Endometrium (tissue), 2 donors: ENCODE data around the gene MT3.
"Not testable (repeated sequence)": the region's sequence is repeated elsewhere in the genome, so short reads cannot be mapped to it uniquely, and the experiment has no call there.

ENCODE experiments used
- FAIRE-seq: peaks from 2 replicates; lab custom pipeline; 2012; peaks lifted over from hg19 to GRCh38; lab: Jason Lieb, UNC
- donor health status: control.
- donor health status: control.

Gene MT3

GRCh38 chr16:56610017-56610608, 20.8 kb downstream of the MT3 start:
- FAIRE-seq: no peak

GRCh38 chr16:56610609-56611111, 21.3 kb downstream of the MT3 start:
- FAIRE-seq: no peak

- FAIRE-seq: no peak
Observed at GRCh38 chr16:56611281-56611833, 22.0 kb downstream of the MT3 start.

- FAIRE-seq: no peak
Observed at GRCh38 chr16:56613706-56614105, 24.4 kb downstream of the MT3 start.

GRCh38 chr16:56614549-56614991, 25.2 kb downstream of the MT3 start:
- no peak for FAIRE-seq

- no peak for FAIRE-seq
Observed at GRCh38 chr16:56615353-56615752, 26.0 kb downstream of the MT3 start.

- FAIRE-seq: no peak
Observed at GRCh38 chr16:56616608-56617211, 27.4 kb downstream of the MT3 start.

GRCh38 chr16:56617212-56618085, 28.1 kb downstream of the MT3 start:
- FAIRE-seq: no peak

- FAIRE-seq: no peak
Observed at GRCh38 chr16:56618138-56618537, 28.8 kb downstream of the MT3 start.

- no peak for FAIRE-seq
Observed at GRCh38 chr16:56620339-56620897, 31.1 kb downstream of the MT3 start.

GRCh38 chr16:56621665-56622445, 32.5 kb downstream of the MT3 start:
- not testable (repeated sequence) for FAIRE-seq

- not testable (repeated sequence) for FAIRE-seq
Observed at GRCh38 chr16:56623184-56623583, 33.9 kb downstream of the MT3 start.

- FAIRE-seq: no peak
Observed at GRCh38 chr16:56623637-56624036, 34.3 kb downstream of the MT3 start.

- FAIRE-seq: no peak
Observed at GRCh38 chr16:56625140-56625942, 36.0 kb downstream of the MT3 start, which contains the start of gene MT1E. MT1E (plus strand) TSS chr16:56625781; CDS start chr16:56625852, 71 bp downstream.

- FAIRE-seq: no peak
Observed at GRCh38 chr16:56625943-56626654, 36.8 kb downstream of the MT3 start.

GRCh38 chr16:56626685-56627084, 37.4 kb downstream of the MT3 start:
- FAIRE-seq: no peak

GRCh38 chr16:56628486-56629350, 39.4 kb downstream of the MT3 start:
- no peak for FAIRE-seq

GRCh38 chr16:56629531-56629930, 40.2 kb downstream of the MT3 start:
- no peak for FAIRE-seq

GRCh38 chr16:56630134-56630533, 40.8 kb downstream of the MT3 start:
- no peak for FAIRE-seq
